ENCODE measurements around the gene SAP30BP.

SAP30BP gene

DNA sequence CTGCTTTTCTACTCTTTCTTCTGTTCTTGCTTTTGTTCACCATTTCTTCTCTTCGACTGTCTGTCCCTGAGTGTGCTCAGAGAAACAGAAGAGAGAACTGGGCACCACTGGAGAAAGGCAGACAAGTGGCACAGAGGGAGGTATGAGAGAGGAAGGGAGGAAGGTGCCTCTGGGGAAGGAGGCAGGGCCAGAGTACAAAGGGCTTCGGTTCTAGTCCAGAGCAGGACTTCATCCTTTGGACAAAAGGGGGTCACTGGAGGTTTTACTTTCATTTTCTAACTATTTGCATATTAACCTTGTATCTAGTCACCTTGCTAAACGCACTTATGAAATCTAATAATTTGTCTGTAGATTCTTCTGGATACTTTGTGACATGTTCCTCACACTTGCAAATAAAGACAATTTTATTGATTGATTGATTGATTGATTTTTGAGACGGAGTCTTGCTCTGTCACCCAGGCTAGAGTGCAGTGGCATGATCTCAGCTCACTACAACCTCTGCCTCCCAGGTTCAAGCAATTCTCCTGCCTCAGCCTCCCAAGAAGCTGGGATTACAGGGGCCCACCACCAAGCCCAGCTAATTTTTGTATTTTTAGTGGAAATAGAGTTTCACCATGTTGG, 67.6 kb downstream of the SAP30BP start:
- no peak overlapping the region for H3K27ac ChIP-seq
- TF ChIP-seq, protein P1, sequence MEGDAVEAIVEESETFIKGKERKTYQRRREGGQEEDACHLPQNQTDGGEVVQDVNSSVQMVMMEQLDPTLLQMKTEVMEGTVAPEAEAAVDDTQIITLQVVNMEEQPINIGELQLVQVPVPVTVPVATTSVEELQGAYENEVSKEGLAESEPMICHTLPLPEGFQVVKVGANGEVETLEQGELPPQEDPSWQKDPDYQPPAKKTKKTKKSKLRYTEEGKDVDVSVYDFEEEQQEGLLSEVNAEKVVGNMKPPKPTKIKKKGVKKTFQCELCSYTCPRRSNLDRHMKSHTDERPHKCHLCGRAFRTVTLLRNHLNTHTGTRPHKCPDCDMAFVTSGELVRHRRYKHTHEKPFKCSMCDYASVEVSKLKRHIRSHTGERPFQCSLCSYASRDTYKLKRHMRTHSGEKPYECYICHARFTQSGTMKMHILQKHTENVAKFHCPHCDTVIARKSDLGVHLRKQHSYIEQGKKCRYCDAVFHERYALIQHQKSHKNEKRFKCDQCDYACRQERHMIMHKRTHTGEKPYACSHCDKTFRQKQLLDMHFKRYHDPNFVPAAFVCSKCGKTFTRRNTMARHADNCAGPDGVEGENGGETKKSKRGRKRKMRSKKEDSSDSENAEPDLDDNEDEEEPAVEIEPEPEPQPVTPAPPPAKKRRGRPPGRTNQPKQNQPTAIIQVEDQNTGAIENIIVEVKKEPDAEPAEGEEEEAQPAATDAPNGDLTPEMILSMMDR (conservative IDR thresholded peaks at IDR 0.05), result no peak

DNA sequence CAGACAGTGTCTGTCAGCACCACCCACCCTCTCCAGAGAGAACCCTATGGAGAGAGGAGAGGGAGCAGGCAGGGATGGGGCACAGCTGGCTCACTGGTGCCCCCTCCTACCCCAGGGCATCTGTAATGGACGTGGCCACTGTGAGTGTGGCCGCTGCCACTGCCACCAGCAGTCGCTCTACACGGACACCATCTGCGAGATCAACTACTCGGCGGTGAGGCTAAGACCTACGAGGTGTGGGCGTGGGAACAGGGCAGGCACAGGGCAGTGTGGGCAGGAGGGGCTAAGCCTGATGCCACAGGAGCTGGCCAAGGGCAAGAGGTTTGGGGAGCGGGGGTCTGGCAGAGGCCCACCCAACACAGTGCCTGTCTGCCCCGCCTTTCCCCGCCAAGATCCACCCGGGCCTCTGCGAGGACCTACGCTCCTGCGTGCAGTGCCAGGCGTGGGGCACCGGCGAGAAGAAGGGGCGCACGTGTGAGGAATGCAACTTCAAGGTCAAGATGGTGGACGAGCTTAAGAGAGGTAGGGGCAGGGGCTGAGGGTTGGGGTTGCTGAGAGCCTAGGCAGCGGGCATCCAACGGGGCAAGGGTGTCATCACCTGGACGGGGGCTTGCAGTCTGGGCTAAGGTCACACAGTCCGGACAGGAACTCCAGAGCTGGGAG, 69.2 kb downstream of the SAP30BP start:
- TF ChIP-seq, protein P1 (conservative IDR thresholded peaks at IDR 0.05), result no peak
- H3K27ac ChIP-seq, result no peak overlapping the region

DNA sequence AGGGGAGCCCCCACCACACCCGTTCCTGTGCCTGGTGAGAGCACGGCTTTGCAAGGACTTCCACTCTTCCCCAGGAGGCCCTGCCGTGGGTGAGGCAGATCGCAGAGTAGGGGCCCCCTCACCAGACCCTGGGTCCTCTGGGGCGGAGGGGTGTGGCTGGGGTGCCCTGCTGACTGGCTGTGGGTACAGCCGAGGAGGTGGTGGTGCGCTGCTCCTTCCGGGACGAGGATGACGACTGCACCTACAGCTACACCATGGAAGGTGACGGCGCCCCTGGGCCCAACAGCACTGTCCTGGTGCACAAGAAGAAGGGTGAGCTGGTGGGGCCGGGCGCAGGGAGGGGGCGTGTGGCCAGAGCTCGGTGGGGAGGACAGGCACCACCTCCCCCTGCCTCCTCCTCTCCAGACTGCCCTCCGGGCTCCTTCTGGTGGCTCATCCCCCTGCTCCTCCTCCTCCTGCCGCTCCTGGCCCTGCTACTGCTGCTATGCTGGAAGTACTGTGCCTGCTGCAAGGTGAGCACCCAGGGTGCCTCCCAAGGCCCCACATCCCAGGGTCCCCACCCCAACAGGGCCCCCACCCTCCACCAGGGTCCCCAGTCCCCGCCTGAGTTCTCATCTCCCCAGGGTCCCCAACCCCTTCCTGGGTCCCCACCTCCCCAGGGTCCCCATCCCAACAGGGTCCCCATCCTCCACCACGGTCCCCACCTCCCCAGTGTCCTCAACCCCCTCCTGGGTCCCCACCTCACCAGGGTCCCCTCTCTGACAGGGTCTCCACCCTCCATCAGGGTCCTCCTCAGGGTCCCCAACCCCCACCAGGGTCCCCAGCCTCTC, 70.2 kb downstream of the SAP30BP start:
- H3K27ac ChIP-seq, result no peak overlapping the region
- TF ChIP-seq, protein P1 (conservative IDR thresholded peaks at IDR 0.05), result no peak

DNA sequence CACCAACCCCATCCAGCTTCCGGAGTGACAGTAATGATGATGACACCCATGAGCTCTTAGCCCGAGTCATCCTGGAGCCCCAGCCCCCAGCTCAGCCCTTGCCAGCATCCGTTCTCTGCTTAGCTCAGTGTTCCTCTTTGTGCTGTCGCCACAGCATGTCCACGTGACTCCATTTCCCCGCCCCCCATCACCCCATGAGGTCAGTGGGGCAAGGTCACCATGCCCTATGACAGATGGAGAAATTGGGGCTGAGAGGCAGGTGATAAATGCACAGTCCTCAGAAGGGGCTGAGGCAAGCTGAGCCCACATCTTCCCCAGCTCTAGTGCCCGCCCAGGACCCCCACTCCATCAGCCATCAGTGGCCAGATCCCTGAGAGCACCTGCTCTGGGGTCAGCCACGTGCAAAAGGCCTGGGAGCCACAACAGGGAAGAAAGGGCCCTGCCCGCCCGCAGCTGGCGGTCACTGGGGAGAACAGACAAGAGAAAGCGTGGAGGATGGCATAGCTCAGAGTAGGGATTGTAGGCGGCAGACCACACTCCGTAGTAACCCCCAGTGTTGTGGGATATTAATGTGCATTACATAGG, 71.2 kb downstream of the SAP30BP start:
- TF ChIP-seq, protein P1 (conservative IDR thresholded peaks at IDR 0.05), result no peak
- H3K27ac ChIP-seq, result no peak overlapping the region

DNA sequence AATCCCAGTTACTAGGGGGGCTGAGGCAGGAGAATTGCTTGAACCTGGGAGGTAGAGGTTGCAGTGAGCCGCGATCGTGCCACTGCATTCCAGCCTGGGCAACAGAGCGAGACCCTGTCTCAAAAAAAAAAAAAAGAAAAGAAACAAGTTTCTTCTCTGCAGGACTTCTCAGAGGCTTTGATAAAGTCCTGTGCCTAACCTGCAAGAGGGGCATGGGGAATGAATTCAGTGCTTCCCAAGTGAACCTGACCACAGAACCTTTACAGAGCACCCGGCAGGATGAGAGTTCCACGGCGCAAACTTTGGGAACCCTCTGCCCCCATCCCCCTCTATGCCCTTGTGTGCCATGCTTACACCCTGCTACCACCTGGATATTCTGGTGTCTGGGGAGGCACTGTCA, 72.0 kb downstream of the SAP30BP start:
- H3K27ac ChIP-seq, result no peak overlapping the region
- TF ChIP-seq, protein P1 (conservative IDR thresholded peaks at IDR 0.05), result no peak

DNA sequence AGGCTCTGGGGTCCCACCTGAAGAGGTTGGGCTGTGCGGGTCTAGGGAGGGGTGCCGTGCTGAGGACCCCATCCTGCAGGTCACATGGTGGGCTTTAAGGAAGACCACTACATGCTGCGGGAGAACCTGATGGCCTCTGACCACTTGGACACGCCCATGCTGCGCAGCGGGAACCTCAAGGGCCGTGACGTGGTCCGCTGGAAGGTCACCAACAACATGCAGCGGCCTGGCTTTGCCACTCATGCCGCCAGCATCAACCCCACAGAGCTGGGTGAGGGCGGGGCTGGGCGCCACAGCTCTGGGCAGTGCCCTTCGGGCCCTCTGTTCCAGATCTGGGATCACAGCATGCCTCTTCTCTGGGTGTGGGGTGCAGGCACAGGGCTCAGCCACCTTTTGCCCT, 72.7 kb downstream of the SAP30BP start:
- H3K27ac ChIP-seq, result no peak overlapping the region
- TF ChIP-seq, protein P1 (conservative IDR thresholded peaks at IDR 0.05), result no peak

DNA sequence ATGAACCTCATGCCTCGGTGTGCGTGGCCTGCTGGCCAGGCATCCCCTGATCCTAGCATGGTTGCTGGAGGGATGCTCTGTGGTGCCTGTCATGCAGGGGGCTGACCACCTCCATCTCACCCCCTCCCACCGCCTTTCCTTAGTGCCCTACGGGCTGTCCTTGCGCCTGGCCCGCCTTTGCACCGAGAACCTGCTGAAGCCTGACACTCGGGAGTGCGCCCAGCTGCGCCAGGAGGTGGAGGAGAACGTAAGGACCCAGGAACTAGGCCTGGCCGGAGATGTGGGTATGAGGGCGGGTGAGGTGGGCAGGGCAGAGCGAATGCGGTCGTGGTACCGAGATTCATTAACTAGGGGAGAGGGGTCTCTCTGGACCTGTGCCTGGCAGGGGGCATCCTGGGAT, 73.1 kb downstream of the SAP30BP start:
- no peak overlapping the region for H3K27ac ChIP-seq
- TF ChIP-seq, protein P1 (conservative IDR thresholded peaks at IDR 0.05), result no peak
